Prostate gland (tissue), 2 donors: ENCODE data around the gene FOXP1.

Experiments used
- POLR2A ChIP-seq: fragments of 450-650 bp; IDR thresholded peaks from one replicate; pipeline ENCODE4 v1.6.1; 2016; ENCODE audit warnings: antibody characterized with exemption, mild to moderate bottlenecking
- POLR2AphosphoS5 ChIP-seq: sonication (generic); formaldehyde crosslinking; IDR thresholded peaks from one replicate; pipeline ENCODE4 v1.6.1; 2017; ENCODE audit warnings: antibody characterized with exemption
- TF ChIP-seq, protein P1 (sequence below), 4 experiments: fragments of 200-600 bp in 2 of 4; fragments of 450-650 bp in 2 of 4; sonication (generic) in 2 of 4; IDR thresholded peaks; 1 replicate in 3 of 4; 2 replicates in 1 of 4; pipeline ENCODE4 v1.5.1; 2016 to 2019; ENCODE audit warnings: antibody characterized with exemption in 4 of 4, mild to moderate bottlenecking in 2 of 4, moderate library complexity in 2 of 4

DNA sequence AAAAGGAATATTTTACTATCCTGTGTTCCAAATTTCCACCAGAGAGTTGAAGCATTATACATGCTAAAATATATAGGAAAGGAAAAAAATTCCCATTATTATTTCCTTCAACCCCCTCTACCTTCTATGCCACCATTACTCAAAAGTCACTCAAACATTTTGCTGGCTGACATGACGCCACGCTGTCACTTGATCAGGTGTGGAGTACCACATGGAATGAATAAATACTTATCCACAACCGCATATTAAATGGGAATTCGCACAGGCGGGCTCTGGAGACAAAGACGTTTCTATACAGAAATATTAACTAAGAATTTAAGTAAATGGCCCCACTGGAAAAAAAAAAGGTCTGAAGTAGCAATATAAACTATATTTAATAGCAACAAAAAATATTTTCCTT lies 266.4 kb downstream of the FOXP1 start:
- TF ChIP-seq POLR2AphosphoS5 (no peak), POLR2A (no peak)
- TF ChIP-seq, protein P1, sequence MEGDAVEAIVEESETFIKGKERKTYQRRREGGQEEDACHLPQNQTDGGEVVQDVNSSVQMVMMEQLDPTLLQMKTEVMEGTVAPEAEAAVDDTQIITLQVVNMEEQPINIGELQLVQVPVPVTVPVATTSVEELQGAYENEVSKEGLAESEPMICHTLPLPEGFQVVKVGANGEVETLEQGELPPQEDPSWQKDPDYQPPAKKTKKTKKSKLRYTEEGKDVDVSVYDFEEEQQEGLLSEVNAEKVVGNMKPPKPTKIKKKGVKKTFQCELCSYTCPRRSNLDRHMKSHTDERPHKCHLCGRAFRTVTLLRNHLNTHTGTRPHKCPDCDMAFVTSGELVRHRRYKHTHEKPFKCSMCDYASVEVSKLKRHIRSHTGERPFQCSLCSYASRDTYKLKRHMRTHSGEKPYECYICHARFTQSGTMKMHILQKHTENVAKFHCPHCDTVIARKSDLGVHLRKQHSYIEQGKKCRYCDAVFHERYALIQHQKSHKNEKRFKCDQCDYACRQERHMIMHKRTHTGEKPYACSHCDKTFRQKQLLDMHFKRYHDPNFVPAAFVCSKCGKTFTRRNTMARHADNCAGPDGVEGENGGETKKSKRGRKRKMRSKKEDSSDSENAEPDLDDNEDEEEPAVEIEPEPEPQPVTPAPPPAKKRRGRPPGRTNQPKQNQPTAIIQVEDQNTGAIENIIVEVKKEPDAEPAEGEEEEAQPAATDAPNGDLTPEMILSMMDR (IDR thresholded peaks at IDR 0.05), result no peak
